GM18507 (cell line): ENCODE data around the gene KCNJ12.
"Not testable (repeated sequence)": the region's sequence is repeated elsewhere in the genome, so short reads cannot be mapped to it uniquely, and the experiment has no call there.

Experiments
- DNase-seq: peaks from one replicate; pipeline ENCODE4 v3.0.0; 2011; ENCODE audit warnings: low read depth; ENCODE audit not compliant: insufficient read length; ENCODE audit errors: extremely low spot score
- FAIRE-seq: peaks from 2 replicates; lab custom pipeline; 2011; peaks lifted over from hg19 to GRCh38; lab: Jason Lieb, UNC

The KCNJ12 gene

DNA sequence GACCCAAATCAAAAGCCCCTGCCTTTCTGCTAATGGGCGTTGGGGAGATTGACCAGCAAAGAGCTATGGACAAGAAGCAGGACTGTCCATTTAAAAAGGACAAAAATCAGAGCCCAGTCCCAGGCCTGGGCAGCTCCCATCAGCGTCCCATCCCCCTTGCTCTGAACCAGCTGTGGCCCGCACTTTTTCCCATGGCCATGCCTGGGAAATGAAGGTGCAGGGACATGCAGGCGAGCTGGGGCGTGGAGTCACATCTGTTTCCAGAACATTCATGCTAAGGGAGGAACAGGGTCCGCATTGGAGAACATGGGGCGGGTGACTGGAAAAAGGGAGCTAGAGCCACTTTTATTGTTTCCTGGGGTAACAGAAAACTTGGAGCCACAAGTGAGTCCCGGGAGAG, 50.7 kb downstream of the KCNJ12 start:
- FAIRE-seq, DNase-seq: not testable (repeated sequence)

DNA sequence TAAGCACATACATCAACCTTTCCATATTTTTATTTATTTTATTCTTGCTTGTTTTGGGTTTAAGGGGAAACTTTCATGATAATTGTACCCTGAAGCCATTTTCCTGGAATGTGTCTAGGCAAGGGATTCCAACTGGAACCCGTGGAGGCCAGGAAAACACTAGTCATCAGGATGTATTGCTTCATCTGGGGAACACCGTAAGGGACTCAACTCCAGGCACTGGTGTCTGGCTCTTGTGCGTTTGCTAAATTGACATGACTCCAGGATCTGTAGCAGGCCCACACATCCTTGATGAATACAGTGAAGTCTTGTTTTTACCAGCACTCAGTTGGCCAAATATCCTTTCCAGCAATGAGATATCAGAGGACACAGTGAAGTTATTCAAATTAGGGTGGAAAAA, 51.6 kb downstream of the KCNJ12 start:
- not testable (repeated sequence) for DNase-seq, FAIRE-seq

DNA sequence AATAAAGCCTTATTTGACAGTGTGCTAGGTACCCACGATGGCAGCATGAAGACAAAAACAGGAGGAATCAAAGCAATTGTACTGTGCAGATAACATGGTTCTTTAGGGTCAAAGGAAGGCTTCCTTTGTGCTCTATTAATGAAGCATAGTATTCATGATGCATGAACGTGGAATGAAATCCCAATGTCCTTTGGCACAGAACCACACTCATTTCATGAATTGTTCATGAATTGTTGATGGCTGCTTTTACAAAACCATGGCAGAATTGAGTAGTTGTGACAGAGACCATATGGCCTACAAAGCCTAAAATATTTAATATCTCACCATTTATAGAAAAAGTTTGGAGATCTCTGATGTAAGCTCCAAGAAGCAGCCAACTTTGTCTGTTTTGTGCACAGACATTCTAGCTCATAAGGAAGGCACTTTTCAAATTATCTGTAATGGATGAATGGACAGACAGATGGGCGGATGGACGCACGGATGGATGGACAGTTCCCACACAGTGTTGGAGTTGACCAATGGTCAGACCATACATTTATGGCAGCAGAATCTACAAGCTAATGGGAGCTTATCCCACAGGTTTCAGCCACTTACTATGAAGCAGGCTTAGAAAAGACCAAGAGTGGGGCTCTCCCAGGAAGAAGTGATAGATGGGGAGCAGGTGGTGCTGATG, 52.7 kb downstream of the KCNJ12 start:
- not testable (repeated sequence) for FAIRE-seq, DNase-seq

DNA sequence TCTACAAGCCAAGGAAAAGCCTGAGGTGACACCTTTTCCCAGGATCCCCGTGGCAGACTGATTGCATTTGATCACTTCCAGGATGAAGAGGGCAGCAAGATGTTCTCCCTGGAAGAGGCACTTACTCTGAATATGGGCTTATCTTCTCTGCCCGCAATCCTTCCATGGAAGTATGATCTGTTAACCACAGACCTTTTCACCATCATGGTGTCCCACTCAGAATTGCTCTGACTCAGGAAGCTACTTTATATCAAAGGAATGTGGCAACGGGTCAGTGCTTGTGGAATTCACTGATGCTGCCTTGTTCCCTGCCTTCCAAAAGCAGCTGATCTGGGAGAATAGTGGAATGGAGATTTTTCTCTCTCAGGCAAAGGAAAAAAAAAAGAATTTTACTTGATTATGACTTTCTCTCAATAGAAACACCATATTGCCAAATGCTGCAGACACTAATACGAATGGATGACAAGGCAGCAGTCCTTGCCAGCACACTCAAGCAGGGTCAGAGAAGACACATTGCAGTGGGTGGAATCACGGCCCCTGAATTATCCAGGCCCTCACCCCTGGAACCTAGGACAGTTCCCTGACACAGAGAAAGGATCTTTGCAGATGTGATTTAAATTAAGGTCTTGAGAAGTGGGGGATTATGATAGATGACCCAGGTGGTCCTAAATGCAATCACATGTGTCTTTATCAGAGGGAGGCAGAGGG, 53.9 kb downstream of the KCNJ12 start:
- not testable (repeated sequence) for DNase-seq, FAIRE-seq

DNA sequence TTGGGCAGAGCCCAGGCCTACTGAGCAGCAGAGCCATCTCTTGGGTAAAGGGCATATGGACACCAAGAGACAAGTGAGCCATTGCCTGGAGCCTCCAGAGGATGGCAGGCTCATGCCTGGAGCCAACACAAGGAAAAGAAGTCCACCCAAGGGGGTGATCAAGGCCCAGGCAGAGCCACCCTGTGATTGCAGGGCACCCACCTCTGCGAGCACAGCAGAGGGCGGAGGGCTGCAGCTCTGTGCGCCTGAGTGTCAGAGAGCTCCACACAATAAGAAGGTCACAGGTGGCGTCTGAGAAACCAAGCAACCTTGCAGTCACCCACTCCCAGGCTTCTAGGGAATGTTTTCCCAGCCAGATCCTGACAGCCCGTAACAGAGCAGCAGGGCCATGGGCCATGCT, 57.8 kb downstream of the KCNJ12 start:
- not testable (repeated sequence) for DNase-seq, FAIRE-seq

DNA sequence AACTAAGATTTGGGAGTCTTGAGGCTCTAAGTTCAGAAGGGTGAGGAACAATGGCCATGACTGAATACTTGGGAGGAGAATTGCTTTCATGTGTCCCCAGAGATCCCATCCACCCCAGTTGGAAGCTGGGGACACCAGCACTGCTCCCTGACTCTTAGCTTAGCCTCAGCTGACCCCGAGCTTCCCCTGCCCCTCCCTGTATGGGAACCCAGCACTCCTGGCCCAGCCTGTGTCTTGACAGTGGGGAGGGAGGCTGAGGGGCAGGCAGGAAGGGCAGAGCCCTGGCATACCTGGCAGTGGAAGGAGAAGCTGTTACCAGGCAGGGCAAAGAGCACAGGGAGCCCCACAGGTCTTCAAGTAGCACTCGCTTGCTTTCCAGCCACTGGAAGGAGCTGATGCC, 58.8 kb downstream of the KCNJ12 start:
- FAIRE-seq, DNase-seq: not testable (repeated sequence)

DNA sequence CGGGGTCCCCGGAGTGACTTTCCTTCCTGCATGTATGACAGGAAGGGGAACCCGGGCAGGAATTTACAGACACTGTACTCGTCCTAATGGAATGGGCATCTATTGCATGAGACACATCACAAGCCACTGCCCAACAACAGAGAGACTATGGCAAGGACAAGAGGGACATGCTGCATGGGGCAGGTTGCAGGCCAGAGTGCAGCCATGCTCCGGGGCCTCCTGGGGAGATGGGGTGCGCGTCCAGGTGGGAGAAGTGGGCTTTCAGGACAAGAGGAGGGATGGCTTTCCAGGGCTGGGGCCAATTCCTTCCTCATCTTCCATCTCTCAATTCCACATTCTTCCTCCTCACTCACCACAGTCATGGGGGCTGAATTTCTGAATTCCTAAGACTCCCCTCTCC, 60.3 kb downstream of the KCNJ12 start:
- FAIRE-seq, DNase-seq: not testable (repeated sequence)

DNA sequence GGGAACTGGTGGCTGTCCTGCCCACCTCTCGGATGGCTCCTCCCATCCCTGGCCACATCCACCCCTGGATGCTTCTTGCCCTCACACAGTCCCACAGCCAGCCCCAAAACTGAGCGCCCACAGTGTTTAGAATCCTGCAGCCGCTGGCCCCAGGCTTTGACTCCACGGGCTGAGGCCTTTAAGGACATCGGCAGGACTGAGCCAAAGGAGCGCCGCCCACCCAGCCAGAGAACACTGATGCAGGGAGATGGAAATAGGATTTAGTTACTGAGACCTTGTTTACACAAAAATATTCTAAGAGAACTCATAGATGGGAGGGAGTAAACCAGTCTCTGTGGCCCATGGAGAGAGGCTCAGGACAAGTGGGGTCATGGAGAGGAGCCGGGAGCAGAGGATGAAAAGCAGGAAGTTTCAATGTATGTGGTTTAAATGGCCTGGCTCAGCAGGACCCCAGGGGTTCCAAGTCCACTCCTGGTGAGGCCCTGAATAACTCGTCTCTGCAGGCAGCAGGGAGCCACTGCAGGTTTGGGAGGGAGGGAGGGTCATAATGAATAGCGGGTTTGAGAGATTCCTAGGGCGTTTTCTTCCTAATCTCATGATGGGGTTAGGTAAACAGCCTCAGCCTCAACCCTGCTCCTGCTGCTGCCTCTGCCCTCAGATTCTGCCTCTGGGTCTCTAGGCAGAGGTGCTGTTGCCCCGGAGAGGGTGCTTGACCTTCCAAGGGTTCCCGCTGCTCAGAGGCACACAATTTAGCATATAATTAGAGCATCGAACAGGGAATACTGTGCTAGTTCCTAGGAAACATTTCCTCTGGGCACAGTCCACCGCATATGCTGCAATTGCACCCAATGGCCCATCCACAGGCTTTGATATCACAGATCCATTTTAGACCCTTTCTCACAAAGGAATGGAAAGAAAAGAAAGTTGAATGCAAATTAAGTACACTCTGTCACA, 61.0 kb downstream of the KCNJ12 start:
- FAIRE-seq, DNase-seq: not testable (repeated sequence)

DNA sequence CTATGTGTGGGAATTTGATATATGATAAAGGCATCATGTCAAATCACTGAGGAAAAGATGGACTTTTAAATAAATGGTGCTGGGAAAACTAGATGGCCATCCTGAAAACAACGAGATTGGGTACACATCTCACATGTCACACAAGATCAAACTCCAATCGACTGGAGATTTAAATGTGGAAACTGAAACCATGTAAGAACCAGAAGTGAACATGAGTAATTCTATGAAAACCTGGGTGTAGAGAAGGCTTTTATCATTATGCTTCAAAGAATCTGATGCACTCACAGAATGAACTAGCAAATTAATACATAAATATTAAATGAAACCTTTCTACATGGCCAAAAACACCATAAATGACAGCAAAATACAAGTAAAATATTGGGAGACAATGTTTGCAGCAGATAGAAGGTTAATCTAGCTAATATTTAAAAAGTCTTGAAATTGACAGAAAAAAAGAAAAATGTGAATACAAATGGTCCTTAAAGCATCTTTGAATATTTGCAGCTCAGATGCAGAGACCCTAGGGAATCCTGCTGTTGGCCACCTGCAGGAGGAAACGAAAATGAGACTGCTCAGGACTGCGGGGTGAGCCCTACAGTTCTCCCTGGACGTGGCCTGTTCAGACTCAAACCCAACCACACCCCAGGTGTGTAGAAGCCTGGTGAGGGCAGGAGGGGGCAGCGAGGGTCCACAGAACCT, 62.3 kb downstream of the KCNJ12 start:
- DNase-seq, FAIRE-seq: not testable (repeated sequence)

DNA sequence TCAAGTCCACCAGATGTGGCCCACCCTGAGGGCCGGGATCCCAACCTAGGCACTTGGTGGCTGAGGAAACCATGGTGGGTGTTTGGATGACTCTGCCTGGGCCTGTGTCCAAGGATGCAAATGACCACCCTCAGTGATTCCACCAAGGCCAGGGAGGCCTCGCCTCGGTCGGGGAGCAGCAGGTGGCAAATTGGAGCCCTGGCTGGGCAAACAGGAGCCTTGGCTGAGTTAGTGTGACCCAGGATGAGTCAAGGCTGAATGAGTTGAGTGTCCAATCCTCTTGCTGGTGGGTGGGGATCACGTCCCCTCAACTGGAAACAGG, 62.8 kb downstream of the KCNJ12 start:
- not testable (repeated sequence) for FAIRE-seq, DNase-seq

DNA sequence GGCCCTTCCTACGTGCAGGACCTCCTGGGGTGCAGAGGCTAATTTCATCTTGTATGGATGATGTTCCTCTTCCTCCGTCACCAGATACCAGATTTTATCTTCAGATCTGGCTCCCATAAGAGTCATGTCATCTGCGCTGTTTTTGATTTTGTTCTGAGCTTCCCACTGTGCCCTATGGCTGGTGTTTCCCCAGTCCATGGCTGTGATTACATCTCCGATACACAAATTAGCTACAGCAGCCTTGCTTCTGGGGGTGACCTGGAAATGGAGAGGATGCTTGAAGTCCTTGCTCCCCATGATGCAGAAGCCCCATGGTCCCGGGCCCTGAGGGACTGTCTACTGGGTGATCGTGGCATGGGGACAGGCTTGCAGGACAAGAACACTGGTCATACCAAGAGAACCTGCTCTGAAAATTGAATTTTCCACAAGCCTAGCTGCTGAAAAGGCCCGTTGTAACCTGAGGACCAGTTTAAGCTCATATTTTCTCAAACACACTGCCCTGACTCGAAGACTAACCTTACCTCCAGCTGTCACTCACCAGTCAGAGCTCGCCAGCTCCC, 69.0 kb downstream of the KCNJ12 start:
- DNase-seq (no peak), FAIRE-seq (no peak)

DNA sequence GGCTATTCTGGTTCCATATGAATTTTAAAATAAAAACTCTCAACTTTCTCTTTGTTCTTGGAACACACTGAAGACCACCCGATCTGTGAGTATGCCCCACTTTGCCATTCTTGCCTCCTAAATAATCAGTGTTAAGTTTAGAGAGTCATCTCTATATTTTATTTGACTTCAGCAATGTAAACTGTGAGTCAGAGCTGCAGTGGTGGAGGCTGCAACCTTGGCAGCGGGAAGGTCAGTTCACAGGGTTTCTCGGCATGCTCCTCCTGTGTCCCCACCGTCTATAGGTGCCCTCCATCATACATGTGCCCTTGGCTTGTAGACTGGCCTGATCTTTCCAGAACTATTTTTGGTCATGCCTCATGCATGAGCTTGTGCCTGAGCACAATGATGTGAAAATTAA, 71.4 kb downstream of the KCNJ12 start:
- FAIRE-seq, DNase-seq: not testable (repeated sequence)

DNA sequence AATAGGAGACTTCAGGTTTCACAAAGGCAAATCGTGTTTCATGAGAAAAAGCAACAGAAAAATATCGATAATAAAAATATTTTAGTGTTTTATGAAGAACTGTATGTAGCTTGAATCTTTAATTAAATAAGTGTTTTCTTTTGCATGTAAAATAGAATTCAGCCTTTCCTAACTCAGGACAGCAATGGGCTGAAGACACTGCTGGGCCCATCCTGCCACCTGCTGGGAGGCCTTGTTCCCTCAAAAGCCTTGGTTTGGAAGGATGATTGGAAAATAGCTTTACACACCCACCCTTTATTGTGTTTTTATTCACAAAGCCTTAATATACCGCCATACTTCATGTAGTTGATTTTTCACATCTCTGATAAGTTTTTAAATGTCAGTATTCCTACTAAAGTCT, 73.7 kb downstream of the KCNJ12 start:
- DNase-seq, FAIRE-seq: not testable (repeated sequence)

DNA sequence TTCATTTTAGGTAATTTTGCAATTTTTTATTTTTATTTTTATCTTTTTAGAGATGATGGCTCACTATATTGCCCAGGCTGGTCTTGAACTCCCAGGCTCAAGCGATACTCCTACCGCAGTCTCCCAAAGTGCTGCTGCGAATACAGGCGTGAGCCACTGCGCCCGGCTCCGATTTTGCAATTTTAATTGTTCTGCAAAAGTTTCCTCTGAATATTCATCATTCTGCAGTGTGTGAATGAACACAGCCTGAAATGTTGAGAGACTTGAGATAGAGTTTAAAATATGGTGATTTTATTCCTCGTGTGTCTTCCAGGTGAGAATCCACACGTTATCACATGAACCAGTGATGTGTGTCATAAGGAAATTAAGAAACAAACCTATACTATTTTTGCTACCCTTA, 75.8 kb downstream of the KCNJ12 start:
- DNase-seq (no peak), FAIRE-seq (no peak)

DNA sequence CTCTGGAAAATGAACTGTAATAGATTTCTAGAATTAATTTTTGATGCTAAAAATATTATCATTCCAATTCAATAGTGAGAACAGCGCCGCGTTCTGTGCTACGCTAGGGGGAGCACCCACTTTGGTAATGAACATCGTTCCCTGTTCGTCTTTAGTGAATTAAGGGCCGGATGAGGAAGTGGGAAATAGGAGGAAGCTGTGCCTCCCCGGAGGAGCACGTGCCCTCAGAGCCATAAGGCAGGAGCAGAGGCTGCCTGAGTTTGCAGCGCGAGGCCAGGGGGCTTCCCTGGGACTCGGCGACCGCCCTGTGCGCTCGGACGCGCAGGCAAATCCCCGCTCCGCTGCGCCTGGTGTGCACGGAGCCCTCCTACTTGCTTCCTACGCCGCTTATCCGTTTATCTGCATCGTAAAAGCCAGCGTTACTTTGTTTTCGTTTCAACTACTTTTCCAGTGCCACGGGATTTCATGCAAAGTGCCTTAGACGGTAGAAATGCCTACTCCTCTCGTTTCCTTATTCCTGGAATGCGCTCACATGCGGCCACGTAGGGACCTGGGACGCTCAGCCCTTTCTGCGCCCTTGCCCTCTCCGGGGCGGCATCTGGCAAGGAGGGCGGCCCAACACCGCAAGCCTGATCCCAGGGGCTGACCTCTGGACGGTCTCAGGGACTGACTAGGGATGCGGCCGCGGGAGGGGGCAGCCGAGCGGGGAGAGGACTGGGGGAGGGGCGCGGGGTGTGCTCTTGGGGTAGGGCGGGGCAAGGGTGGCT, 76.4 kb downstream of the KCNJ12 start:
- FAIRE-seq: no peak

DNA sequence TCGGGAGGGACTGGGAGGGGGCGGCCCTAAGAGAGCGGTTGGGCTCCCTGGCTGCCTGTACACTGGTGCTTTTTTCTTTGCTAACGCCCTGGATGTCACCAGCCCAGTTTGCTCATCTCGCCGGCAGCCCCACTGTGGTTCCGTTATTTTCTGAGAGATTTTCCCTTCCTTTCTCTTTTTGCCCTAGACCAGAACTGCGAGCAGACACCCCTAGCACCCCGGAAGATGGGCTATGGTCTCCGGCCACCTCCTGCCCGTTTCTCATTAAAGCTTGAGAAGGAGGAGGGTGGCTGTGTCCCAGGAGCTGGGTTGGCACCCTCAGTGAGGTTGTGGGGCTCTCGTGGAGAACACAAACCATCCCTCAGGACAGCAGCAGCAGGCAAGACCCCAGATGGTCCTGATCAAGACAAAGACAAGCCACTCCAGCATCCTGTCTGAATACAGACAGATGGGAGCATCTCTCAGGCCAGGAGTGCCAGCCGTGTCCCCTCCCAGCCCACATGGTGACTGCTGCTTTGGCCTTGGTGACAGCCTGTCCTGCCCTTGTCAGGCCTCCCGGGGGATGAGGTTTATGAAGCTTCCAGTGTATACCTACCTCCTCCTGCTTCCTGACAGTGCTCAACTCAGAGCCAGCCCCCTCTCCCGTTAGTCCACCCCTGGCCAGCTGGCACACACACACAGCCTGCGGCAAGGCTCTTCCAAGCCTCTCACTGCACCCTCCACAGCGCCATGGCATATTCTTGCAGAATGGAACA, 77.2 kb downstream of the KCNJ12 start:
- DNase-seq (no peak), FAIRE-seq (no peak)

More for the DNA sequence above, 76.4 kb downstream of the KCNJ12 start:
- no peak for DNase-seq

DNA sequence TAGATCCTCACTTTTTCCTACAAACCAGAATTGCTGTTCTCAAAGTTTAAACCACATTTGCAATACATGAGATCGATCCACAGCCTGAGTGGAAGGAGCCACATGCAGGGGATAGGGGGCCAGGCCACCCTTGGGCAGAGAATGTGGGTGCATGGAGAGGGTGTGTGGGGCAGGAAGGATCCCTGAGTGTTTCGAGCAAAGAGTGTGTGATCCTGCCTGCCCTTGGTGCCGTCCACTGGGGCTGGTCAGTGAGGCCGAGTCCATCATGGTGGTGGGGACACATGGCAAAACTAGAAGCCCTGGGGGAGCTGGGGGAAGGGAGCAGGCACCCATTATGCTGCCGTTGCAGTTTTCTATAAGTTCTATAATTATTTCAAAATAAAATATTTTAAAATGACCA, 77.8 kb downstream of the KCNJ12 start:
- DNase-seq, FAIRE-seq: not testable (repeated sequence)

DNA sequence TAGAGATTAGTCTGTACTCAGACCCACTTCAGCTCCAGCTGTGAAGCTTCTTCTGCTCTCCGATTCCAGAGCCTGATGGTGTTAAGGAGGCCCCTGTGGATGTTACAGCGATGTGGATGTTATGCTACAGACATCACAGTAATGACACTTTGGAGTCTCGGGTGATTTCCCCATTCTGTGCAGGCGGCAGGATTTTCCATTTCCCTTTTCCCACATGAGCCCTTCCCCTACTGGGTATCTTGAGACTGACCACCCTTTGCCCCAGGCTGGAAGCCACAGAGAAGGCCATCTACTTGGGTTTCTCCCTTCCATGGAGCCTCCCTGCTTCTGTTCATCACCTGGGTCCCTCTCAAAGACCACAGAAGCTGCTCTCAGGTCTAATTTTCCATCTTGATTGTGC, 78.3 kb downstream of the KCNJ12 start:
- DNase-seq: no peak
- no peak for FAIRE-seq
